ENCODE results near the gene ITGA11.
"Not testable (repeated sequence)": the region's sequence is repeated elsewhere in the genome, so short reads cannot be mapped to it uniquely, and the experiment has no call there.

Gene ITGA11

GRCh38 chr15:68427366-68427765 lies 4.6 kb downstream of the ITGA11 start:
- in situ Hi-C loops (cut with MboI; ENCODE audit: low sequenced_read_pairs): no loop called here

- in situ Hi-C loops (cut with MboI; ENCODE audit: low sequenced_read_pairs): no loop called here
Measured at GRCh38 chr15:68426116-68426515, 5.8 kb downstream of the ITGA11 start.

- in situ Hi-C loops (cut with MboI; ENCODE audit: low sequenced_read_pairs): no loop called here
Measured at GRCh38 chr15:68425428-68426060, 6.4 kb downstream of the ITGA11 start.

GRCh38 chr15:68424754-68425390 lies 7.1 kb downstream of the ITGA11 start:
- in situ Hi-C loops (cut with MboI; ENCODE audit: low sequenced_read_pairs): no loop called here

- in situ Hi-C loops (cut with MboI; ENCODE audit: low sequenced_read_pairs): no loop called here
Measured at GRCh38 chr15:68423359-68424296, 8.3 kb downstream of the ITGA11 start.

- in situ Hi-C loops (cut with MboI; ENCODE audit: low sequenced_read_pairs): not testable (repeated sequence)
Measured at GRCh38 chr15:68422403-68423145, 9.4 kb downstream of the ITGA11 start.

GRCh38 chr15:68421798-68422402 lies 10.1 kb downstream of the ITGA11 start:
- in situ Hi-C loops (cut with MboI; ENCODE audit: low sequenced_read_pairs): no loop called here

- in situ Hi-C loops (cut with MboI; ENCODE audit: low sequenced_read_pairs): no loop called here
Measured at GRCh38 chr15:68421115-68421551, 10.8 kb downstream of the ITGA11 start.

GRCh38 chr15:68420186-68420684 lies 11.7 kb downstream of the ITGA11 start:
- in situ Hi-C loops (cut with MboI; ENCODE audit: low sequenced_read_pairs): no loop called here

- in situ Hi-C loops (cut with MboI; ENCODE audit: low sequenced_read_pairs): no loop called here
Measured at GRCh38 chr15:68419301-68420175, 12.4 kb downstream of the ITGA11 start.

- in situ Hi-C loops (cut with MboI; ENCODE audit: low sequenced_read_pairs): no loop called here
Measured at GRCh38 chr15:68418611-68419161, 13.3 kb downstream of the ITGA11 start.

- in situ Hi-C loops (cut with MboI; ENCODE audit: low sequenced_read_pairs): no loop called here
Measured at GRCh38 chr15:68417897-68418296, 14.1 kb downstream of the ITGA11 start.

GRCh38 chr15:68417051-68417450 lies 14.9 kb downstream of the ITGA11 start:
- in situ Hi-C loops (cut with MboI; ENCODE audit: low sequenced_read_pairs): no loop called here

GRCh38 chr15:68416158-68416535 lies 15.8 kb downstream of the ITGA11 start:
- in situ Hi-C loops (cut with MboI; ENCODE audit: low sequenced_read_pairs): no loop called here

- in situ Hi-C loops (cut with MboI; ENCODE audit: low sequenced_read_pairs): no loop called here
Measured at GRCh38 chr15:68415501-68416157, 16.3 kb downstream of the ITGA11 start.

GRCh38 chr15:68415061-68415460 lies 16.9 kb downstream of the ITGA11 start:
- in situ Hi-C loops (cut with MboI; ENCODE audit: low sequenced_read_pairs): no loop called here

GRCh38 chr15:68414591-68414990 lies 17.4 kb downstream of the ITGA11 start:
- in situ Hi-C loops (cut with MboI; ENCODE audit: low sequenced_read_pairs): no loop called here

GRCh38 chr15:68414206-68414555 lies 17.8 kb downstream of the ITGA11 start:
- in situ Hi-C loops (cut with MboI; ENCODE audit: low sequenced_read_pairs): no loop called here
